CD4-positive, alpha-beta T cell treated with Interleukin-1 beta for 1 hour (primary cell): ENCODE data around the gene RNF157.

Experiments used
- DNase-seq, 2 donors: peaks; one replicate each; pipeline ENCODE4 v3.0.0-alpha.2; 2020 to 2022

Gene RNF157

DNA sequence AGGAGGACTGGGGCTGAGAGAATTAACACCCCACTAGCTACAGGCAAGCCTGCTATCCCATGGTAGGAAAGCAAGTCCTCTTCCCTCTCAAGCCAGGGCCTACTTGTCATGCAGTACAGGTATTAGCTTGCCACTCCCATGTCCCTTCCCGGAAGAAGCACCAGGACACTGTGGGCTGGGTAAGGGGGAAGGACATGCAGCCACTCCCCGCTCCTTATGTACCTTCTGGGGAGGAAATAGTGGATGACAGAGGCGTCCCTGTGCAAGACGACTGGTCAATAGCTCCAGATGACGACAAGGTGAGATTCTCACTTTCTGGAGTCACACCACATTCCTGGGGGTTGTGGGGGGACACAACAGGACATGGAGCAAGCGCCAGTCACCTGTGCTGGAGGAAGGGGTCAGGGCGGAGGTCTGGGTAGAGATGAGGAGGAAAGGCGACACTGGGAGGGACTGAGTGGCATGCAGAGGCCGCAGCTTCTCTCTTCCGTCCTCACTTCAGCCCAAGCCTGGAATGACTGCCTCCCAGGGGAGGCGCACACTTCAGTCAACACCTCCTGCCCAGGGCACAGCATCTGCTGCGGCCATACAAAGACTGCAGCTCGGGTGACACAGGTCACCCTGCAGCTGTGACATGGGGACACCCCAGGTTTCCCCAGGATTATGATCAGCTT is 84.2 kb downstream of the RNF157 start:
- no peak for DNase-seq

DNA sequence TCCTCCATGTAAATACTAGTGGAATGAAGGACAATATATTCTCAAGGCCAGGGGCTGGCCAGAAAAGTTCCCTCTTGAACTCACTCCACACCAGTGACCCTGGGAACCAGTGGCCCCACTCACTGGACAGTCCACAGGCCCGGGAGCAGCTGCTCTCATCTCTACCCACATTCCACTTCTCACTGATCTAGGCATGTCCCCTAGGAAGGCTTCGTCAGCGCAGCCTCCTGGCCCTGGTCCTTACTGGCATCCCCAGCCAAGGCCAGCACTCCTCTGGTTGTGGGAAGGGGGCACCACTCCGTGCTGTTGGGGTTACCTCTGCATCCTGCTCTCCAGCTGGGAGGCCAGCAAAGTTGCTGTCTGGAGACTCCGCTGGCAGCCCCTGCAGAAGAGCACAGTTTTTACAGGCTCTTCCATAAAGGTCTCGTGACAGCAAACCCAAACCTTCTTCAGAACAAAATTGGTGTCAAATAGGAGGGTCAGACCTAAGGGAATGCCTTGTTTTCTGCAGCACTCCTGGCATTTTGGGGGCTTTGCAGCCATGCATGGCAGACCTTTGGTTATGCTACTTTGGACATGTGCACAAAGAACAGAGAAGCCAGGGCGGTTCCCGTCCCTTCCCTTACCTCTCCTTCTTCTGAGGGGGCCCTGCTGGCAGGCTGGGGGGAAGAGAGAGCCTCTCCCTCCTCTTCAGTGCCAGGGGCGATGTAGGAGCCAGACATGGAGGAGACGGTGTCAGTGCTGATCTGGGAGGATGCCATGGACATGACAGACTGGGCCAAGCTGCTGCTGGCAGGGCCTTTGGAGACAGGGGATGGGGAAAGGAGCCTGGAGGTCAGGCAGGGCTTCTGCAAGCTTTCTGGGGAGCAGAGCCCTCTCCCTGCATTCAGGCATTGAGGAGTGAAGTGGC is 85.1 kb downstream of the RNF157 start:
- DNase-seq: no peak

DNA sequence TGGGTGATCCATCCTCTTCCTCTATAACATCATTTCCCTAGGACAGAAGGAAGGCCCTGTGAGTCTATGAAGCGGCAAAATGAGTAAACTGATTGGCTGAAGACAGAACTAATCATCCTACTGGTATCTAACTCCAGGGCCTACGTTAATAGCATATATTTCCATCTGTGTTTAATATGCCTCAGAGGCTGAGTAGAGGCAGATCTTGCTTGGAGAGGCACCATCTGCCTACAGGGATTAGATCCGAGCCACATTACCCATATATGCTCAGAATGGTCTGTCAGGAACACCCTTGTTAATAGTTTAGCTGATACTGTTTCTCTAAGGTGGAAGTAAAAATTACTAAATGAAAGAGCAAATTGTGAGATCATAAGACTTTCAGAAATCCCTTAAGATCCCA is 86.0 kb downstream of the RNF157 start:
- no peak for DNase-seq

DNA sequence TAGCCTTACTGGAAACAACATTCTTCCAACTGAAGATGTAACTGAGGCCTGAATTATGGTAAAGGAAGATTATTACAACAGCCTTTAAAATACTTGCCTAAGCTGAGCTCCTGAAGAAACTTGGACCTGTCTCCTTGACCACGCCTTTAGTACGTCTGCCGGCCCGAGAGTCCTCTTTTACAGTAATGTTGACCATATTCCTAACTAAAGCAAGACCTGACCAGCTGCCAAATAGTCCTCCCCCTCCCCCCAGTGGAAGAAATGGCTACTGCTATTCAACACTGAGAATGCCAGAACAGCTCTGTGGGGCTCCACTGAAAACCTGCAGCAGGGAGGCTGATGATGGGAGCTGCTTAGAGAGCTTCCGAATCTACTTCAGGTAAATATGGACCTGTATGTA is 86.7 kb downstream of the RNF157 start:
- DNase-seq: no peak

DNA sequence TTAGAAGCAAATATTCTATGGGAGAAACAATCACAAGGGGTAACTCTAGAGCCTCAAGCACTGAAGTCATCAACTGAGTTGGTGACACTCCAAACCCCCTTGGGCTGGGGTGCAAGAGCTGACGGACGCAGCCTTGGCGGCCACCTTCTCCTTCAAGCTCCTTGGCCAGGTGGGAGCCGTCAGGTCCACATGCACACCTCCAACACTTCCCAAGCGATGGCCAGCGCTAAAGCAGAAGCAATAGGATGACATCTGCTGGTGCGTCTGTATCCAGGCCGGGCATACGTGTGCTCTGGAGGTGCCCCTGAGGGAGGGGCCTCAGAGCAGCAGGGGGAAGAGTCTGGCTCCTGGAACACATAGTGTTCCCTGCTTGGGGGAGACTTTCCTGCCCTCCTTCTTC is 87.1 kb downstream of the RNF157 start:
- DNase-seq: no peak

DNA sequence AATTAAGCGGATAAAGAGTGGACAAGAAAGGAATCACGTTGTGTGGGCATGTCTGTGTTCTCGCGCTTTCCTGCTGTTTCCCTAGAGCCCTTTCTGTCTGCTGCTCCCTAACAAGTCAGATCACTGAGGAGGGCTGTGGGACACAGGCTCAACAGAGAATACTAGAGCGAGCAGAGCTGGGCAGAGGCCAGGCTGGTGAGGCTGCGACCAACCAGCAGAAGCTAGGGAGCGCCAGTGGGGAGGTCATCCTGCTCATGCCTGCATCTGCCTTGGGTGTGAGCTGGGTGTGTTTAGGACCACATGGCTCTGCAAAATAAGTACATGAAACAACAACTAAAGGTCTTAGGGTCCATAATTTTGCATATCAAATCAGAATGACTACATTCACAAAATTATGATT is 87.7 kb downstream of the RNF157 start:
- no peak for DNase-seq

DNA sequence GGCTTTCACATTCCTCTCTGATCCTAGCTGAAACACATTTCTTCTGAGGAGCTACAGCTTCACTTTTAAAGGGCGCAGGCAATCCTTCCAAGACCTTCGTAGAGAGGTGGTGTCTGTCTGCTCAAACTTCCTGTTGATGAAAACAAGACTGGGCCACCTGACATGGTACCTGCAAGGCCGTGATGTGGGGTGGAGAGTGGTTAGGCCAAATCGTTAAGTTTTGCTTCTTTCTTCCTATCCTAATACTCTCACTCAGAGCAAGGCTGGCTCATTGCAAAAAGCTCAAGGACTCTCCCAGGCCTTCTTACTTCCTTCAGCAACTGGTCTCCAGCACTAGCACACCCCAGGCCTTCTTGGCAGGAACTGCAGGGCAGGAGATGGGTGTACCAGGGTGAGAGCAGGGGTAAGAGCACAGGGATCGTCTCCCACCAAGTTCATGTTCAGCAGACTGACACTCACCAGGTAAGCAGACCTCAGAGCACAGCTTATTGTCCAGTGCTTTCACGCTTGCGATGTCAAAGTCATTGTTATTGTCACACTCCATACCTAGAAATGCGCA is 88.3 kb downstream of the RNF157 start:
- peak; percentile 39 to 49 for DNase-seq

DNA sequence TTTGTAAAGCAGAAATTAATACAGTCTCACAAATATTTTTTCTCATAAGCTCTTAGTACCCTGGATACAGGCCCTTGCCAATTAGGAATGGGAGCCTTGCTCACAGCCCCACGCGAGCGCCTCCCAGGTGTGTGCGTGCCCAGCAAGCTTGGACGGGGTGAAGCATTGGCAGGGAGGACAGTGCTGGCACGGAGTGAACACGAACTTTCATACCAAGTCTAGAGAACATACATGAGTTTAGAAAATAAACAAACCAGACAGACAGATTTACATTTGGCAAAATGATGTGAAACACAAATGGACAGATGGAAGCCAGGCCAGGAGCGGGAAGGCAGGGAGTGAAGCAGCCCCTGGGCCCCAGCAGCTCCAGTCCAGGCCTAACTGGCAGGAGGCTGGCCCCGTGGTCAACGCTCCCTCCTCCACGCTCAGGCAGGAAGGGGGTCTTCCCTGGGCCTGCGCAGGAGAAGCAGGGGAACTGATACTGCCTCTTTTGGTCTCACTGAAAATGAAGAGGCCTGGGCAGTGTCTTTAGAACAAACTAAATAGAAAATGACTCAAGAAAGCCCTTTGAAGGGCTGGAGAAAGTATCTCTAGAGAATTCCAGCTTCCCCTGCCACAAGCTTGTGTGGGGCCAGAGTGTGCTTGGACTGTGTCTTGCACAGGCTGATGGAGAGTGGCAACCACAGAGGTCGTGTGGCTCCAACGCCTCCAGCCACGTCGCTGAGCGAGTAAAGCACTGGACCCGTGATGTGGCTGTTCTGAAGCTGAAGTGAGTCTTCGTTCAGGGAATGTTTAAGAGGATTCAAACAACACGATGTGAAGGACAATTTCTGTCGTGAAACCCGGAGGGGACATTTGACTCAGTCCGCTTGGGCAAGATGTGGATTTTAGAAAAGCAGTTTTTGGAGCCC is 89.3 kb downstream of the RNF157 start:
- no peak for DNase-seq

DNA sequence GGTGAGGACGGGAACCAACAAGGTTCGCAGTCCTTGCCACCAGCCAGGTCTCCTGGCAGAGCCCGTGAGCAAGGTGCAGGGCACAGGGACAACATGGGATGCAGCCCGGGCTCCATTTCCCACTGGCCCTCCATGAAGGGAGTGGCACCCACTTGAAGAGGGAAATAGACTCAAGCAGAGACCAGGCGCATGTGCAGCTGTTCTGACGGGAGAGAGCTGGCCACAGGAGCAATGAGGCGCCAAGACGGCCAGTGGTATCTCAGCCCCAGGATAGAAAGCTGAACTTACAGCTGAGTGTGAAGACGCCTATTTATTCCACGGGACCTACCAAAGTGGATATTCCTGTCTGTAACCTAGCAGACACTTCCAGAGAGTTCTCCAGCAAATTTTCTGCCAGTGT is 91.1 kb downstream of the RNF157 start:
- no peak for DNase-seq

DNA sequence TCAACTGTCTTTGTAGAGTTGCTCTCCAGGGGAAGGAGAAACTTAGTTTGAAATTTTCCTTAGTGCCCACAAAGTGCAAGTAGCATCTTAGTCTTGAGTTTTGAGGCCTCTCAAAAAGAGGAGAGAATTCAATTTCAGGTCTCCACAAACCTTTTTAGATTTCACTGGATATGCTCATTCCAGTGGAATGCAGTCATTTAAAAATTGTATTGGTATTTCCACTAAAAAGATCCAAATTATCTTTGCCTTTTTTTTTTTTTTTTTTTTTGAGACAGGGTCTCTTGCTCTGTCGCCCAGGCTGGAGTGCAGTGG is 92.3 kb downstream of the RNF157 start:
- no peak for DNase-seq

DNA sequence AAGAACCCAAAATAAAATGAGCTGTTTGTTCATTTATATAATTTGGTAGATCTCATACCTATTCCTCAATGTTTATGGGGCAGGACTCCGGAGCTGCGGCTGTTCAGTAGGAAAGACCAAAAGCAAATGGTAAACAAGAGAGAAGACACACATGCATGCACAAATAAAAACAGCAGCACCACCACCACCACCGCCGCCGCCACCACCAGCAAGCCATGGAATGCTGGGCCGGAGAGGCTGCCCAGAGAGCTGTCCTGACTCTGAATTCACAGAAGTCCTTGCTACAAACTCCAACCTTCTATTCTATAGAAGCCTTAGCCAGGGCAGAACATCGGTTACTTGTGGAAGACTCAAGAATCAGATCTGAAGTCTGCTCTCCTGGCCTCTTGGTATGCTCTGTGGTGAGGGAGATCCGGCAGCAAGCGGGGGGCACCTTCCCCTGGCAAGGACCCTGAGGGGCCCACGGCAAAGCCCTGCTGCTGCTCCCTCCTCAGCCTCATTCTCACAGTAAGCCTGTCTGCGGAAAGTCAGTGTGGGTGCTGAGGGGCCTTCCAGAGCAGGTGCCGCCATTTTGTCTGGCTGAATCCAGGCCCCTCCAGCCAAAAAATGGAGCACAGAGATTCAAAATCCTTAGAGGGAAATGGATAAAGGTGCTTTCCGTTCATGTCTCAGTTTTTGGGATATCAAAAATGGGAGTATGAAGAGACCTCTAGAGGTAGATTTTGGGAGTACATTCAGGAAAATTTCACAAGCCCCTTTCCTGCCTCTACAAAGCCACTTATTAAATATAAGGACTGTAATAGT is 92.9 kb downstream of the RNF157 start:
- no peak for DNase-seq

DNA sequence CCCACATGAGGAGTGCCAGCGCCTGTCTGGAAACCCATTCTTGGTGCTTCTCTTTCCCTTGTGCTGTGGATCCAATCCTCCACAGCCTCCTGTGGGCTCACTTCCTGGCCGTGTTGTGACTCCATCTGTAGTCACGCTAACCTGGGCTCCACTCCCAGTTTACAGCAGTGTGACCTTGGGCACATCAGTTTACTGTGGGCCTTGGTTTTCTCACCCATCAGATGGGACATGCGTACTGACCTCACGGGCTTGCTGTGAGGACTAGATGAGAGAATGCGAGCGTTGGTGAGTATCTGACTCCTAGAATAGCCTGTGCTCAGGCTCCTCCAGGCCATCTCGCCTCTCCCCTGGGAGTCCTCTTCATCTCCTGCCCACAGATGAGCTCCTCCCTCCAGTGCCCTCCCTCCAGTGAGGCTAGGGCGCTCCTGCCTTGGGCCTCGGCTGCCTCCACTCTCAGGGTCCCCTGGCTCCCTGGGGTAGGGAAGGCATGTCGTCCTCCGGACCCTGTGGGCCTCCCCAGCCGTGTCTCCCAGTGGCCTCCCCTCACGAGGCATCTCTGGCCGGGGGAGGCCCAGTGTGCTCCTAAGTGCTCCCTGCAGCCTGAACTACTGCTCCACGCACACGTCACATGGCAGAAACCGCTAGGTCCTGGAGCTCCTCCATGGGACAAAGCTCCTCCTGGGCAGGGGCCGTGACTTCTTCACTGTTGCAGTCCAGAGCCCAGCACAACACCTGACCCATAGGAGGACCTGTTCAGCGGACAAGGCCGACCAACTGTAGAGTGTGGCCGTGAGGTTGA is 94.0 kb downstream of the RNF157 start:
- DNase-seq: no peak

DNA sequence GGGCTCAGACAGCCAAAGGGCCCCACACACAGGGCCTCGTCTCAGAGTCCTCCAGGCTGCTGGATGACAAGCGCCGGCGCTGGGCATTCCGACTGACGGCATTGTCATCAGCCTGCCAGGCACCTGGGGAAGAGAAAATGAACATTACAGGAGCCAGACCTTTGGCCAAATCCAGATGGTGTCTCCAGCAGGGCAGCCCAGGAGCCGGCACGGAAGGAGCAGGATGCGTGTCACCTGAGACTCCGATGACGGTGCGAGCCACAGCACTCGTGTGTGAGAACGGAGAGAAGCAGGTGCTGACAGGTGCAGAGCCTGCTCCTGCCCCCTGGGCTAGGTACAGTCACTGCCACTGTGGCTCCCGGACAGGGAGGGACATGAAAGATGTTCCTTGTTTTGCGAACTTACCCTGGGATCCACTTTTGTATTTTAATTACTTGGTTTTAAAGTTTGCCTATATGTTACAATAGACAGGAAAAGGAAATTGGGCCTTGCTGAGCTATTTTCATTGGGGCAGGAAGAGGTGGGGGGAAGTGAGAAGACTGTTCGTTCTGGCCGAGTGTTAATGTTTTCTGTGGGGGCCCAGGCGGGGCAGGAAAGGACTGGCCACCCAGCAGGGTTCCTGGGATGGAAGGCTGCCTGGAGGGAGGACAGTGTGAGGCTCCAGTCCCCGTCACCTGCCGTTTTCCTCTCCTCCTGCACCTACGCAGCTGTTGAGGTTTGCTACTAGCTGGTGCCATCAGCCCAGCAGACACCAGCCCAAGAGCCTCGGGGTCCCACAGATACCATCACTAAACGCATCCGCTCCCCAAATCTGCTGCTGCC is 94.9 kb downstream of the RNF157 start:
- DNase-seq: peak; percentile 60 to 64

DNA sequence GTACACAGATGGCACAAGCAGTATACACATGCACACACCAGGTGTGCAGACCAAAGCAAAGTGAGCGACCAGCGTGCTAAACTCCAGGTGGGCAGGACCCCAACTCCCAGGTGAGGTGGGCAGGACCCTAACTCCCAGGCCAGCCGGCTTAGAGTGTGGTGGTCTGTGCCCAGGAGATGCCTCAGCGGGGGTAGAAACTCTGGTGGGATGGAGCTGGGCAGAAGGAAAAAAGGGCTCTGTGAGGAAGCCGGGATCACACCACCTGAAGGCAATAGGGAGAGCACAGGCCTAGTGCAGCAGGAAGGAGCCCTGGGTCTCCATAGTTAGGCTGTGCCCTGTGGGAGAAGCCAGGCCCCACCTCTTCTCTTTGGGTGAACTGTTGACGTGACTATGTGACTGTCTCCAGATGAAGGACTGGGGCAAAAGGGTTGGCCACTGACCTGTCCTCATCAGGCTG is 97.7 kb downstream of the RNF157 start:
- no peak for DNase-seq

DNA sequence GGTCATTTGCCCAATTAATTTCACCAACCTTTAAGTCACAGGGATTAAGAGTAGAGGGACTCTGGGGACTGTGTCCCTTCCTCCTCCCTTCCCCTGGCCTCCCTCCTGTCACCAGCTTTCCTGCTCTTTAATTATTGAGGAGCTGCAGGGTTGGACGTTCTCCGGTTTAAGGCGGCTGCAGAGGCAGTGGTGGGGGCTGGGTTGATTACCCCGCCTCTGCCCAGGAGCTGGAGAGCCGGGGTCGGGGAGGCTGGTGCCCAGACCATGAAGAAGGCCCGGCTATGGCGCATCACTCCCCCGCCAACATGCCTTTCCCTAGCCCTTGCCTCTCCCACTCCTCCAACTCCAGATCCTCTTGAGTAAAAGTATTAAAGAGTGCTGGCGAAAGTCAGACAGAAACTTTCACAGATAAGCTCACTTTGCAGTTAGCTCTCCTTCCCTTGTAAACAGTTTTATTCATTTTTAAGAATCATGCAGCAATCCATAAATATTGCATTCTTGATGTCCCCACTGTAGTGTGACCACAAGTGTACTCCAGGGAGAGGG is 98.2 kb downstream of the RNF157 start:
- no peak for DNase-seq

DNA sequence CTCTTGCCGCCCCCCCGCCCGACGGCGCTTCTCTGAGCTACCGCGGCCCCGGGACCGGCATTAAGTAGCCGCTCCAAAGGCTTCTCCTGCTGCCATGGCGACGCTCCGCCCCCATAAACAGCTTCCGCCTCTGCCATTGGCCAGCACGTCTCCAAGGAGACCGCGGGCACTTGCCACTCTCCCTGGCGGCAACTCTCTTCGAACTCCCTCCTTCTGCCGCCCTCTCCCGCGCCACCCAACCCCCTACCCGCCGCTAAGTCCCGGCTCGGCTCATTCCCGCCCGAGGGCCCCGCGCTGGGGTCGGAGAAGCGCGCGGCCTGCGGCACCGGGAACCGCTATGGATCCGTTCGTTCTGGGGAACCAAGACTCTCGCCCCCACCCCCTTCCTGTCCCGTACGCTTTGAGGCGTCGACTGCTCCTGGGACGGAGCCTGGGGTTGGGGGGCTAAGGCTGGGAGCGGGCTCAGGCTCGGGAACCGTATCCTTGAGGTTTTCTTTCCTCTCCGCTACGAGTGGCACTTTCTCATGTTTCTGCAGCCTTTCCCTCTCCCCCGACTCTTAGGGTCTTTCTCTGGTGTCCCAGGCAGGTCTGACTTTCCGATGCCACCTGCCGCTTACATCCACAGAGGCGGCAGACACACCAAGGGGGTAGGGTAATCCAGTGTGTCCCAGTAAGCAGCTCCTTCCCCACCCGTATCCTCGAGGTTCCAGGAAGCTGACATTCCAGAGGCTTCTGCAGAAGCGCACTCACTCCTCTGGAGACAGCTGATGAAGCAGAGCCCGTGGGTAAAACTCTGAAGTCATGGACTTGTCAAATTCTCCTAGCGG is 98.9 kb downstream of the RNF157 start, which contains the start of gene FOXJ1:
Gene FOXJ1, minus strand, starts transcription at position 34 of the 827 bp plus-strand sequence. CDS start 850 bp downstream, outside the sequence.
- peak; percentile 96 for DNase-seq

DNA sequence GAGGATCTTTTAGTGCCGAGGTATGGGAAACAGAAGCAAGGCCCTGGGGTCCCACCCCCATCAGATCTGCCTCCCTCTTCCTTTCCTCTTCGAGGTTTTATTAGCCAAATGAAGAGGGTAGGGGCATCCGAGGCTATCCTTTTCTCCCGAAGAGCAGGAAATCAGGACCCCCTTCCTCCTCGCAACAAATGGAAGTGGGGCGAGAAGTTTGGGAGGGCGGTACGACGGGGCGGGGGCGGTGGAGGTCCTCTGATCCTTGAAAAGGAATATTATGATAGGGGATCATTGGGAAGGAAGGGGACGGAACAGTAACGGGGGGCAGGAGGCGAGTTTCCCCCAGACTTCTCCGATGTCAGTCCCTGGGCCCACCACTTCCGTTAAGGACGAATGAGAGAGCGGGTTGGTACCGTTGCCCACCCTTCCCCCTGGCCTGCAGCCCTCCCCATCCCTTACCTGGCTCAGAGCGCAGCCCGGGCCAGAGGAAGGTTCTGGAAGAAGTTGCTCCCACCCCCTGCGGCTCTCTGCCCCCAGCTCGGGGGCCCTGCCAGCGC is 99.6 kb downstream of the RNF157 start:
- DNase-seq: no peak

DNA sequence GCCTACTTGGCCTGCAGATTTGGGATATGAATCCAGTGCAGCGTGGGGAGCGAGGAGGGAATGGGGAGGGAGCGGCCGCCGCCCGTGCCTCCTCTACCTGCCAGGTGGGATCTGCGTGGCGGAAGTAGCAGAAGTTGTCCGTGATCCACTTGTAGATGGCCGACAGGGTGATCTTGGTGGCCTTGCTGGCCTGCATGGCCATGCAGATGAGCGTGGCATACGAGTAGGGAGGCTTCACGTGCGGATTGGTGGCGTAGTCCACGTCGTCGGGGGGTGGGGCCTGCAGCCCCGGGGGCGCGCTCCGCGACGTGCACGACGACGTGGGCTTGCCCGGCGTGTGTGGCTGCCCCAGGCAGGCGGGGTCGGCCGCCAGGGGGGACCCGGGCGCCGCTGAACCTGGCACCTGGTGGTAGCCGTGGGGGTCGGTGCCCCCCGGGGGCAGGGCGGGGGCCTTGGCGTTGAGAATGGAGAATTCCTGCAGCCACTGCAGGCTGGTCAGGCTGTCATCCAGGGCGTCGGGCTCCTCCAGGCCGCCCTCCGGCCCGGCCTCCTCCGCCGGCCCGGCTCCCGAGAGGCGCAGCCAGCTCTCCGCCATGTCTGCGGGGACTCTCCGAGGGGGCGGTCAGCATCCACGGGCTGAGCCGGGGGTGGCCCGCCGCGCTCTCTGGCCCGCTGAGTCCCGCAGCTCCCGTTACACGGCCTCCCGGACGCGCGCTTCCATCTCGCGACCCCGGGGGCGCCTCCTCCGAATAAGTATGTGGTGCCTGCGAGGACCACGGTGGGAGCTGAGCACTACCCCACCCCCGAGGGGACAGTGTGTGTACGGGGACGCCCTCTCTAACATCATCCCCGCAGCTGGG is 100.3 kb downstream of the RNF157 start:
- DNase-seq: peak; percentile 52 to 55
